ENCODE results near the gene PSMB11. TPM values are rescaled to one million over a fixed set of nuclear protein-coding genes. Genes with fewer than 3 reads are reported as not detected.
A peak's percentile ranks its signal among the peaks of the same experiment; 100 is the strongest.
"Not testable (repeated sequence)": the region's sequence is repeated elsewhere in the genome, so short reads cannot be mapped to it uniquely, and the experiment has no call there.

PSMB11 gene
- total RNA-seq, 4 donors from 2014 or later: not detected

DNA sequence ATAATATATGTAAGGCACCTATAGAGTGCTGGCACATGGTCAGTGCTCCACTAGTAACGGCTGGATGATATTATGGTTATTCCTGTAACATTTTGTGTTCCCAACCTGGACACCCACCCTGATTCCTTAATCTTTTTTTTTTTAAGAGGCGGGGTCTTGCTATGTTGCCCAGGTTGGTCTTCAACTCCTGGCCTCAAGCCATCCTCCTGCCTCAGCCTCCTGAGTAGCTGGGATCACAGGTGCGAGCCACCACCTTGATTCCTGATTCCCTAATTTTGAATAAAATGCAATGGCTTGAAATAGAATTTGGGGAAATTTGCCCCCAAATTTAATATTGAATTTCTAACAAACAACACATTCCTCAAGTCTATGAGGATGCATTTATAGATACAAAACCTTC, 39.4 kb upstream of the PSMB11 start:
- Histone ChIP-seq H3K36me3 (no peaks in the 10 kb centered on the region), H3K27ac (no peak overlapping the region), H3K4me3 (no peak overlapping the region), H3K9me3 (no peaks in the 10 kb centered on the region), H3K27me3 (no peaks in the 10 kb centered on the region), H3K4me1 (no peaks in the 10 kb centered on the region)
- TF ChIP-seq, protein P1, sequence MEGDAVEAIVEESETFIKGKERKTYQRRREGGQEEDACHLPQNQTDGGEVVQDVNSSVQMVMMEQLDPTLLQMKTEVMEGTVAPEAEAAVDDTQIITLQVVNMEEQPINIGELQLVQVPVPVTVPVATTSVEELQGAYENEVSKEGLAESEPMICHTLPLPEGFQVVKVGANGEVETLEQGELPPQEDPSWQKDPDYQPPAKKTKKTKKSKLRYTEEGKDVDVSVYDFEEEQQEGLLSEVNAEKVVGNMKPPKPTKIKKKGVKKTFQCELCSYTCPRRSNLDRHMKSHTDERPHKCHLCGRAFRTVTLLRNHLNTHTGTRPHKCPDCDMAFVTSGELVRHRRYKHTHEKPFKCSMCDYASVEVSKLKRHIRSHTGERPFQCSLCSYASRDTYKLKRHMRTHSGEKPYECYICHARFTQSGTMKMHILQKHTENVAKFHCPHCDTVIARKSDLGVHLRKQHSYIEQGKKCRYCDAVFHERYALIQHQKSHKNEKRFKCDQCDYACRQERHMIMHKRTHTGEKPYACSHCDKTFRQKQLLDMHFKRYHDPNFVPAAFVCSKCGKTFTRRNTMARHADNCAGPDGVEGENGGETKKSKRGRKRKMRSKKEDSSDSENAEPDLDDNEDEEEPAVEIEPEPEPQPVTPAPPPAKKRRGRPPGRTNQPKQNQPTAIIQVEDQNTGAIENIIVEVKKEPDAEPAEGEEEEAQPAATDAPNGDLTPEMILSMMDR (IDR thresholded peaks at IDR 0.05): no peak
- TF ChIP-seq POLR2A (IDR thresholded peaks at IDR 0.05): no peak
- intact Hi-C loops (cut with DNase I; ENCODE audit: low total_unique reads): no loop called here
- no peak for DNase-seq

DNA sequence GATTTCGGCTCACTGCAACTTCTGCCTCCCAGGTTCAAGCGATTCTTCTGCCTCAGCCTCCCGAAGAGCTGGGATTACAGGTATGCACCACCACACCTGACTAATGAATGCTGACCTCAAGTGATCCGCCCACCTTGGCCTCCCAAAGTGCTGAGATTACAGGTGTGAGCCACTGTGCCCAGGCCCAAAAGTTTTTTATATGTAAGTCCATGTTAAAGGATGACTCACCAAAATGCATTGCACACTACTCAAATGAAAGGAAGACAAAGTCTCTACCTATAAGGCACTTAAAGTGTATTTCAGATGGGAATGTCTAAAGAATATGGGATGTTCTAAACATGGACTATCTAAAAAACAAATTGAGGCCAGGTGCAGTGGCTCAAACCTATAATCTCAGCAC, 37.7 kb upstream of the PSMB11 start:
- H3K9me3 ChIP-seq; intact Hi-C loops (cut with DNase I; ENCODE audit: low total_unique reads); H3K4me3 ChIP-seq; DNase-seq; H3K27ac ChIP-seq; H3K4me1 ChIP-seq; H3K27me3 ChIP-seq; H3K36me3 ChIP-seq: not testable (repeated sequence)

DNA sequence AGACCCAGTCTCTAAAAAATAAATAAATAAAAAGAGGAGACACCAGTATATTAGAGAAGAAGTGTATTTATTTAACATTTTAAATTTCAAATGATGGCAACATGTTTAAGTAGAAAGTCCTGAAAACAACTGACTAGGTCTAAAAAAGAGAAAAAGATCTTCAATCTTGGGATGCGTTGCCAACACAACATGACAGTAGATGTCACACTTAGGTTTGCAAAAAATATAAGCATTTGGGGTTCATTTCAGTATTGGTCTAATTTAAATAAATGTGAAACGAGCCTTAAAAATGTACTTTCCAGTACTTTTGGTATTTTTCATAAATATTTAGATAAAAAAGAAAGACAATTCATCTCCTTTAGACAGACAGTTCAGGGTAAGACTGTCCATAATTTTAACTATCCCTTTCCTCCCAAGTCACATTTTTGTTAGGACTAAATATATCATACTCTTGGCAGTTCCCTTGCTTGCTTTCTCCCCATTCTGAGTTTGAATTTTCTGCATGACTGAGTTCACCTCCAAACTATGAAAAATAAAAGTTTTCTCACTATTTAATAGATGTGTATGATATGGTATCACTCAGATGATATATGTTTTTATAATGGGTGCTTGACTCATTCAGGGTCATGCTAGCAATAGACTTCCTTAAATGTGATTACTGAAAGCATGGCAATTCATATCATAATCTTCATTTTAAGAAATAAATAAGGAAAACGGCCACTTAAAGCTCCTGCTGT, 36.4 kb upstream of the PSMB11 start:
- no peak for TF ChIP-seq POLR2A (IDR thresholded peaks at IDR 0.05)
- TF ChIP-seq, protein P1 (IDR thresholded peaks at IDR 0.05): no peak
- H3K9me3 ChIP-seq: no peaks in the 10 kb centered on the region
- DNase-seq: no peak
- no peak overlapping the region for H3K27ac ChIP-seq
- no peak overlapping the region for H3K4me3 ChIP-seq
- H3K27me3 ChIP-seq: no peaks in the 10 kb centered on the region
- intact Hi-C loops (cut with DNase I; ENCODE audit: low total_unique reads): no loop called here
- no peaks in the 10 kb centered on the region for H3K4me1 ChIP-seq
- no peaks in the 10 kb centered on the region for H3K36me3 ChIP-seq

DNA sequence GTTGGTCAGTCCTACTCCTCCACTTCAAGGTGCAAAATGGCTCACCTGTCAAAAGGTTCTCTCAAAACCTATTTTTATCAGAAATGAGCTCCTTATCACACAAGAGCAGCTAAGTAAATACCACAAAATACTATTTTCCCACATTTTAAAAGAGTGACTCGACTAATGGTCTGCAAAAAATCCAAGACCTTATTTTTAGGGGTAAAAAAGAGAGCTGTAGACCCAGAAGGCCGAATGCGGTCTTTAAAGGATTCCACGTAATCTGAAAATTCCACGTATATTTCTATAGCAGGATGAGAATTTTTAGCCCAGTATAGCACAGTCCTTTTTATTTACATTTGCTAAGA, 35.9 kb upstream of the PSMB11 start:
- Histone ChIP-seq H3K4me1 (no peaks in the 10 kb centered on the region), H3K36me3 (no peaks in the 10 kb centered on the region), H3K27me3 (no peaks in the 10 kb centered on the region), H3K27ac (peak overlapping the region; percentile 93 to 97), H3K4me3 (peak overlapping the region; percentile 68 to 72), H3K9me3 (no peaks in the 10 kb centered on the region)
- no peak for DNase-seq
- intact Hi-C loops (cut with DNase I; ENCODE audit: low total_unique reads): no loop called here
- TF ChIP-seq POLR2A (IDR thresholded peaks at IDR 0.05): no peak
- TF ChIP-seq, protein P1 (IDR thresholded peaks at IDR 0.05): no peak

DNA sequence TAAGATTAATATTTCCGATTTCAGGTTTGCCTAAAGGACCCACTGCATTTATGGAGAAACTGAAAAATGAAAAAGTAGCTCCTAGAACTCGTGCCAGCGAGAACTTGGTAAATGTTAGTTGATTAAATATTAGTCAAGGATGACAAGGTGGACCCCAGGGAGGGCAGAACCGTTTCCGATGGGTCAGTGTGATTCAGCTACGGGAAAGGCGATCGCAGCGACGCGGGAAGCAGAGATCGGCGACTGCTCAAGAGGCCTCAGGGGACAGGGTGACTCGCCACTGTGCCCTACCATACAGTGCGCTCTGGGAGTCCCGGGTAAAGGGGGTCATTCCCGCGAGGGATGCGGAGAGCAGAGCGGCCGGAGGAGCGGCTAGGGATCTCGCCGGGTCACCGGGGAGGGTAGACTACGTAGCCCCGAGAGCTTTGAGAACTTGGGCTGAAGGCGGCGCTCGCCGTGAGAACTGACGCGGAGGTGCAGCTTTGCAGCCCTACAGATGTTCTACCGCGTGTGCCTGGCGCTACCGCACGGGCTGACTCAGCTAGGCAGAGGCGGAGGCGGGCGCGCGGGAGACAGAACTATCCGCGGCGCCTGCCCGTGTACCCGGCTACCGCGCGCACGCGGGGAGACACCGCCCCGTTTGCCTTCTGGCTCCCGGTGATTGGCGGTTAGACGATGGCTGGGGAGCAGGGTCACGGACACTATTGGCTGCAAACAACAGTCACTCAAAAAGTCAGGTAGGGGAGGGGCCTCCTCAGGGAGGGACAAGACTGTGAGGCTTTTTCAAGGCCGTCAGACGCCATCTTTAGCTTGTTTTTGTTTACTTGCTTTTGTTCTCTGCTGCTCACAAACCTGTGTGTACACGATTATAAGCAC, 35.2 kb upstream of the PSMB11 start:
- Histone ChIP-seq H3K27me3 (no peaks in the 10 kb centered on the region), H3K9me3 (no peaks in the 10 kb centered on the region), H3K27ac (peak overlapping the region; percentile 93 to 97), H3K36me3 (no peaks in the 10 kb centered on the region), H3K4me1 (no peaks in the 10 kb centered on the region), H3K4me3 (peak overlapping the region; percentile 68 to 72)
- intact Hi-C loops (cut with DNase I; ENCODE audit: low total_unique reads): no loop called here
- DNase-seq: peak; percentile 96 to 97
- TF ChIP-seq, protein P1 (IDR thresholded peaks at IDR 0.05): no peak
- peak; percentile 86 to 92 for TF ChIP-seq POLR2A (IDR thresholded peaks at IDR 0.05)

Measured in uterus (tissue), 4 donors.